Kasumi-1 (cell line): ENCODE measurements around the gene ABTB2.

Experiments used
- DNase-seq, 2 experiments: peaks; one replicate each; lab custom pipeline; 2025; lab: John Stamatoyannopoulos, UW

ABTB2 gene

DNA sequence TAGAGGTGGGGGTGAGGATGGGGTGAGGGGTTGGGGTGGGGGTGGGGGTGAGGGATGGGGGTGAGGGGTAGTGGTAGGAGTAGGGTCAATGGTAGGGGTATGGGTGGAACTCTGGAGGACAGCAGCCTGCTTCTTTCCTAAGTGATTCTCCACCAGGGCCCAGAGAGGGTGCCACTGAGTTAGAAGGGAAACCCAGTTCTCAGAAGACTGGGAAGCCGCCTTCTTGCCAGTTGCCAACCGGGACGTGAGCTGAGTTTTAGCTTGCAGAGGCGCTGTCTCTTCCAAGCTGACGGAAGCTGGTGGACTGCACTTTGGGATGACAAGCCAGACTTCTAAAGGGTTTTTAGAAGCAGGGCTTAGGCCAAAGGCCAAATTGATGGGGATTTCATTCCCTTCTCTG is 148.0 kb downstream of the ABTB2 start:
- DNase-seq = no peak

DNA sequence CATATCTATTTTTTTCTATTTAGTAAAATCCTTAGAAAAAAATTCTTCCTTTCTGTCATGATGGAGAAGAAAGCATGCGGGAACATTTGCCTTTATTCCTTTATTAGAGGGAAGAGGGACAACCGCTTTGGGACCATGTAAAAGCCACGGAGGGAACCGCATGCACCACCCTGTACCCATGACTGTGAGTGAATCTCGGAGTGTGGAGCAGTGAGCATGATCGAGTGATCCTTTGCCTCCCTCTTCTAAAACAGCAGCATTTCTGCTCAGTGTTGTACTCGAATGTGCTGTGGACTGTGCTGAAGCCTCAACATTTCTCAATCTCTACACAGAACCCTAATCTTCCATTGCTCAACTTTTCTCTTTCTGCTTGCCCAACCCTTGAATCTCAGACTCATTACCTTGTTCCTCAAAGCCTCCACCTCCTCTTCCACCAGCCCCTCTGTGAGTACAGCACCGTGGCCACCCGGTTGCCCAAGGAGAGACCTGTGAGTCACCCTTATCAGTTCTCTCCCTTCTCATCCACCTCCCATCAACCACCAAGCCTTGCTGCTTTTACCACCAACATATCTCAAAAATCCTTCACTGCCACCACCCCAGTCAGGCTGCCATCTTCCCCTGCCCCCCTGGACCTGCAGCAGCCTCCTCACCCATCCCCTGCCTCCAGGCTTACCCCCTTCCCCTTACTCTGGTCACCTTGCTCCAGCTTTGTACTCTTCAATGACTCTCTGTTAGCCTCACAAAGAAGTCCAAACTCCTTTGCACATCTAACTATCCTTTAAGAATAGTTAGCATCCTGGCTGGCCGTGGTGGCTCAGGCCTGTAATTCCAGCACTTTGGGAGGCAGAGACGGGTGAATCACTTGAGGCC is 149.3 kb downstream of the ABTB2 start:
- DNase-seq = peak; percentile 24 to 29

DNA sequence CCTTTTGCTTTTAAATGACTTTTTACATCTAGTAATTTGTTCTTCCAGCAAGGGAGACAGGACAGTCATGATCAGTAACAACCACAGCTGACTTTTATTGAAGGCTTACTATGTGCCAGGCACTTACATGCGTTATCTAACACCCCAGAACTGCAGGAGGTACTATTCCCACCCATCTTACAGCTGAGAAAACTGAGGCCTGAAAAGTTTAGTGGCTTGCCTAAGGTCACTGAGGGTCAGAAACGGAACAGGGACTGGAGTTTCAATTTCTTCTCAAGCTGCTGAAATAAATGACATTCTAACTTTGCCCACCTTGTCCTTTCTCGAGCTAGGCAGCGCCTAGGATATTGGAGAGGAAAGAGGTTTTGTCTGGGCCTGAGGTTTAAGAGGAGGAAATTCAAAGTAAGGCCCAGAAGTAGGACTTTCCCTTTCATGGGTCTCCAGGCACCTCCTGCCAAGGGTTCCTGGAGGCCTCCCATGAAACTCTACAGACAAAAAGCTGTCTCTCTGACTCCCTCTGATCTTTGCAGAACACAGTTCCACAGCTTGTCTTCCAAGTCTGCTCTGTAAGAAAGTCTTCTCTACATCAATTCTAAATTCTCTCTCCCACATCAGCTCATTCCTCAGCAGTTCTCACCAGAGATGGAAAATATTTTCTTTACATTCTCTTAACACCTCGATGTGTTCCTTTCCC is 150.2 kb downstream of the ABTB2 start:
- no peak for DNase-seq

DNA sequence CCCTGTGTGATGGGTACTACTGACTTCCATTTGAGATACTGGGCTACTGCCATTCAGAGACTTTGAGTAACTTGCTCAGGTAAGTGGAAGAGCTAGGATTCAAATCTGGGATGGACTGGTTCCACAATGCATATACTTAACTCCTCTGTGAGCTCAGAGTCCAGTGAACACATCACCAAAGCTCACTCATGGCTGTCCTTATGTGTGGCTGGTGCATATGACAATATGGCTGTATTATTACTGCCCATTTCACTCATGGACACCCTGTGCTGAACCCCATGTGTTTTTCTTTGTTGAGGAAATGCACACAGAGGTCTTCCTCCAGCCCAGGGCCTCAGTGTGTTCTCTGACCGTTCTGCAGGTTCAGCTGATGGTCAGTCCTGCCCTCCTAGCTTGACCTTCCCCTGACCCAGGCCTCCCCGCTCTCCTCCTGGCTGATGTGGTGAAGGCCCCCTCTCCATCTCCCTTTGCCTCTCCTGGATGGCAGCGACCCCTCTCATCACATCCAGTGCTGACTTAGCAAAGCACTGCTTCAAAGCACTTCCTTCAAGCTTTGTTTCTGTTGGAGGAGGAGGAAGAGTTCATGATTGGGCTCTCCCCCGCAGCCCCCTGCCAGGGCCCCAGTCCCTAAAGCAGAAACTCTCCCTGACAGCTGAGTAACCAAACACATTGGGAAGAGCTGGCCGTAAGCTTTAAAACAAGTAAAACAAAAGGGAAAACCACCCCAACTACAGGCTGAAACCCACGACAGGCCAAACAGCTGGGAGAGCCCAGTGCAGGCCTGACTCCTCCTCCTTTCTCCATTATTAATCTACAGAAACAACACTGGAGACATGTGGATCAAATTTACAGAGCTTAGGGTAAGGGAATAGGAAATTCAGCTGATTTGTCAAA is 151.2 kb downstream of the ABTB2 start:
- peak; percentile 30 to 32 for DNase-seq

DNA sequence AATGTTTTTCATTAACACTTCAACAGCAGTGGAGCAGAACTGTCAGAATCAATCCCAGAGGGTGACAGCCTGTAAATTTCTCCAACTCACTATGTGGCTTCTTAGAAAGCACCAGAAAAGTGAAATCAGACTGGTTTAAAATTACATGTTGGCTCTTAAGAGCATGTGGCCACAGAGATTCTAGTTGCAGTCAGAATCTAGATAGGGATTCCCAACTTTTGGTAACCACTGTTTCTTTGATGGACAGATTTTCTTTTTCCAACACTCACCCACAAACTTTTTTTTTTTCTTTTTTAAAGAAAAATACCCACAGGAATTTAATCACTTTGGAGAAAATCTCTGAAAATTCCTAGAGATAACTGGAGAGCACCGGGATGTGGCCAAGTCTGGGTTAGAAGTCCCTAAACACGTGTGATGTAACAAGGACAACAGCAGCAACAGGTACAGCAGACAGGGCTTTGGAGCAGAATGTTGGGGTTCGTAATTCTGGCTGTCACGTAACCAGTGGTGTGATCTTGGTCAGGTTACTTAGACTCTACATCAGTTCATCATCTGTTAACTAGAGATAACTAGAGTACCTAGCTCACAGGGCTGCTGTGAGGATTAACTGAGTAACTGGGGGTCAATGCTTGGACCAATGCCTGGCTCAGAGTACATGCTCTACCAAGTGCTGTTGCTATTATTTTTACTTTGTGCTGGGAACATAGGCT is 152.3 kb downstream of the ABTB2 start:
- no peak for DNase-seq

DNA sequence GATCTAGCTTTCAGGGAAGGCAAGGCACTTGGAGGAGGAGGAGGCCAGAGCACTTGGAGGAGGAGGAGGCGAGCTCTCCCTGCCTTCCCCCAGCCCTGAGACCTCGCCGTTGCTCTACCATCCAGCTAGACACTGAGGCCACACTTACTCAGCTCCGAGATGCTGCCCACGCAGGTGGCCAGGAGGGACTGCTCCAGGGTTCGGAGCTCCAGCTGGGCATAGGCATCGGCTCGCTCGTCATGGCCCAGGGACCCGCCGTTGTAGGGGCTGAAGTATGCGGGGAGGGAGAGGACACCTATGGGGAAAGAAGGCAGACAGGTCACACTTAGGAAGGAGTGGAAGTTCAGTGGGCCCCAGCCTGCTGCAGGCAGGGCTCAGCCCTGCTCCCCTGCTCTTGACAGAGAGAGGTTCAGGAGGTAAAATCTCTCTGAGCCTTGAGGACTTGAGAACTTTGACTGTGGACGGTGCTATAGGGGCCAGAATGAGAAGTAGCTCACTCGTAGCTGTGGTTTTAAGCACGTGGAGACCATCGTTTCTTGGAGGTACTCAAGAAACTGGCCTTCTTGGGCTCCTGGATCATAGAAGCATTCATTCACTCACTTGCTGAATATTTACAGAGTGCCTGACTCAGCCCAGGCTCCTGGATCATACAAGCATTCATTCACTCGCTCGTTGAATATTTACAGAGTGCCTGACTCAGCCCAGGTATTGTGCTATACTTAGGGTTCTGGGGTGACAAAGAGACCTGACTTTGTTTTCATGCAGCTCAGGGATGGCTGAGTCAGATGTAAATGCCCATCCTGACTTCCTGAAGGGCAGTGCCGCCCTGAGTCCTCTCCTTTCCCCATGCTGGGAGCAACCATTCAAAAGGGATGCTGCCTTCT is 153.2 kb downstream of the ABTB2 start:
- DNase-seq = no peak

DNA sequence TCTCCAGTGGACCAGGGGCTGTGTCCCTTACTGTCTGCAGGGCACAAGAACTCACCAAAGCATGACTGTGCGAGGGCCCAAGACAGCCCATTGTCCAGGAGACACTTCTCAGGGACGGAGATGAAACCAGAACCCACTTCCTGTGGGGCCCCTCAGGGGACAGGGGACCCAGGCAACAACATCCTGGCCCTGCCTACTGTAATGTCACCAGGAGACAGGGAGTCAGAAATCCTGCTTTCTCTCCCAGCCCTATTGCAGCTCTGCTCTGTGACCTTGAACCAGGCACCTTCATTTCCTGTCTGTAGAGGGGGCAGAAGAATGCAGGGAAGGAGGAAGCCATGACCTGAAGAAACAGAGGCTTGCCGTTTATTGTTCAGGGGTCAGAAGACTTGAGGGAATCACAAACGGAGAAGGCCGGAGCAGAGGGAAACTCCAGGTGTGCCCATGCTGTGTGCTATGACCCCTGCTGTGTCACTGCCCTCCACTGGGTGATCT is 154.4 kb downstream of the ABTB2 start:
- DNase-seq = no peak

DNA sequence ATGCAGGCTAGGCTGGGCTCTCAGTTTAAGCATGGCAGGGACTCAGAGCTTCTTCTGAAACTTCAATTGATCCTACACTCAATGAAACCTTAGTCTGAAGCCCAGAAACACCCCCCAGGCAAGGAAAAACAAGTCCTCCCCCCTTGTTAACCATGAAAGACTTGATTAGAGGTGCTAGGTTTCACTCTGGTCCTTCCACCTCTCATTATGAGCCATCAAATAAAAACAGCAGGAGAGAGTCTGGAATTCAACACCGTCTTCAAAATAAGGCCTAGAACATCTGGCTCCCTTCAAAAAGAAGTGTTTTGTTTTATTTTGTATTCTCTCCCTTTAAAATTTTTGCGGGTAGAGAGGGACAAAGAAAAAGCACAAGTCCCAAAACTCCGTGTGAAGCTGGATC is 156.7 kb downstream of the ABTB2 start:
- no peak for DNase-seq

DNA sequence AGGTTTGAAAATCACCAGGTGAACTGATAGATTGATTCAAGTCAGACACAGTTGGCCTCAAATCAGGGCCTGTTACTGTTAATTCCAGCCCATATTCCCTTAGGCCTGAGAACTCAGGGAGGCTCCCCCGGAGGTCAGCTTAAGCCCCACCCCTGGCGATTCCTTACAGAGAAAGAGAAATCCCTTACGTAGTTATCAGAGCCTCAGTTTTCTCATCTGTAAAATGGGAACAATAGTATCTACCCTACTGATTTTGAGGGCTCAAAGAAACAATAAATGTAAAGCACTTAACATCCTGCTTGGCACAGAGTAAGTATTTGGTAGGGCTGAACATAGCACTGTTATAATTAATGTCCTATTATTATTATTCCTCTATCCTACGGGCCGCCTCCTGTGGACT is 158.3 kb downstream of the ABTB2 start:
- no peak for DNase-seq

DNA sequence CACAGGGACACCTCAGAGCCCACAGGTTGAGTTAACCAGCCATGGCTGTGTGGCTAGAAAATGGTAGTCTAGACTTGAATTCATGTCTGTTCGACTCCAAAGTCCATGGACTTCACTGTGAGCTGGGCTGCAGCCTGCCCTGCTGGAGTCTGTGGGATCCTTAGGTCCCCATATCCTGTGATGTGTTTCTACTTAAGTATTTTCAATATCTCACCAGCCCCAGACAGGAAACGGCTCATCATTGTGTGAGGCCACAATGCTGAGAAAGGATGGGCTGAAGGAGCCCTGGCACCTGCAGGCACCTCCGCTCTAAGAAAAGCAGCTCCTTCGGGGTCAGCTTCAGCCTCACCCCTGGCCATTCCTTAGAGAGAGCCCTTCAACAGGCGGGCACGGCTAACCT is 159.3 kb downstream of the ABTB2 start:
- DNase-seq = no peak

DNA sequence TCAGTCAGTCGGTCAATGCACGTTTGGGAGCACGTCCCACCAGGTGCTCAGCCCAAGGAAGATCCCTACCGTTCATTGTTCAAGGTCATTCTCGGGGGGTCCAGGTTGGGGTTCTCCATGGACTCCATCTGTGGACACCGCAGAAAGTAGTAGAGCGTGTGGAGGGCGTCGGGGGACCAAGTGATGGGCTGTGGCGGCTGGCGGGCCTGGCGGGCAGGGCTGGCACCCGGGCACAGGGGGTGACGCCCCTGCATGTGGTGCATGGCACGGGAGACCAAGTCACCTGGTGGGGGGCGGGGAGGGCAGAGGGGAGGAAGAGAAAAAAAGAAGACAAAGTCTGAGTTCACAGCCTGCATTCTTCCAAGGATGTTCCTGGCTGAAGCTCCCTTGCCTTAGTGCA is 160.6 kb downstream of the ABTB2 start:
- no peak for DNase-seq

DNA sequence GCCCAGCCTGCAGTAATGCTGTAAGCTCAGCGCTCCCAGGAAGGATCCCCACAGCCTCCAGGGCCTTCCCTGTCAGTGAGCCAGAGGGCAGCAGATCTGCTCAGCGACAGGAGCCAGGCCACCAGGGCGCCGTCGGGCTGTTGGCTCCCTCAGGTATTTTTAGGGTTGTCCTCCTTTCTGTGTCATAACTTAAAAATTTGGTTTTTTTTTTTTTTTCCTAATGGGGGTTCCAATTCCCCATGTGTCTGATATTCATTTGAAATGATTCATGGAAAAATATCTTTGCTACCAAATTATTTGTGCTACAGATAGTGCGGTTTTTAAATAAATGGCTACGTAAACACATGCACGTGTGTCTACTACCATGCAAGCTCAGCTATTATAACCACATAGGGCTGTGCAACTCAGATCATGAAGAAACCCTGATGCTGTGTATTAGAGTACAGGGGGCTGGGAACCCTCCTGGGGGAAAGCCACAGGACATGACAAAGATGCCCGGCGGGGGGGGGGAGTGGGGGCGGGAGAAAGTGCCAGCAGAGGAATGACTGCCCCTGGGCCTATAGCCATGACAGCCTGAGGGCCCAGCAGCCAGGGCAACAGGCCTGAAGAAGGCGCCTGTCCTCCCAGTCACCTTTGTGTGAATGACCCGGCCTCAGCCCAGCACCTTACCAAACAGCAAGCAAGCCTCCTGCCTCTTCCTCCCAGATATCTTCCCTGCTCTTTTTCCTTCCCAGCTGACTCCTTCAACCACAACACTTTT is 163.1 kb downstream of the ABTB2 start:
- DNase-seq = no peak

DNA sequence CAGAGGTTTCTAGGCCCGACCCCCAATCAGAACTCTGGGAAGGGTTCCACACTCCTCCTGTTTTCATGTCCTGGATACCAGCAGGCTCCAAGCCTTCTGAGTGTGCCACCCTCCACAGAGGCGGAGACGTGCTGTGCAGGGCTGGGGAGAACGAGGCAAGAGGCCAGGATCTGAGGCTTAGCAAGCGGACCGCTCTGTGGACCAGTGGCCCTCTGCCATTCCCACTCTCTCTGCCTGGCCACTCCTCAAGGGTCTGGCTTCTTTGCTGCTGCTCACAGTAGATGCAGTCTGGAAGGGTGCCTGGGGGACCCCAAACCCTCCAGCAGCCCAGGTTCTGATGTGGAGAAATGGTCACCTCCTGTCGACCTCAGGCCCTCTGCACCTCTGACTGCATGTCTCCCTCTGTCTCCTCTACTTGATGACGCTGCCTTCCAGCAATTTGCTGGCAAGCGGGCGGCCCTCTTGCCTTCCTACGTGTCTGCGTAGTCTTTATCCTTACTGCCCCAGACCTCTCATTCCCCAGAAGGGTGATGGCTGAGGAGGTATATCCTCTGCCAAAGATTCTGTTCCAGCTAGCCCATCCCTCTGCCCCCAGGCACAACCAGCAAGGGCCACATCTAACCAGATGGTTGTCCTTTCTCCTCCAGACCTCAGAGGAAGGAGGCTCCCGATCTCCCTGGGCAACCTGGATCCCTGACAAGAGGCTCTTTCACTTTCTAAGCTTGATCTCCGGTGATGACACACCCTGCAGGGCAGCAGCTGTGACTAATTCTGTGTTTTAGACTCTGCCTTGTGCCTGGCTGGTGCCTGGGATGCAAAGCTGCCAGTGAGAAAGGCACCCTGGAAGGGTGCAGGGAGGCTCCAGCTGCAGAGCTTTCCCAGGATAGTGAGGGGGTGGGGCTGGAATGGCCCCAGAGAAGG is 165.1 kb downstream of the ABTB2 start:
- DNase-seq = no peak

DNA sequence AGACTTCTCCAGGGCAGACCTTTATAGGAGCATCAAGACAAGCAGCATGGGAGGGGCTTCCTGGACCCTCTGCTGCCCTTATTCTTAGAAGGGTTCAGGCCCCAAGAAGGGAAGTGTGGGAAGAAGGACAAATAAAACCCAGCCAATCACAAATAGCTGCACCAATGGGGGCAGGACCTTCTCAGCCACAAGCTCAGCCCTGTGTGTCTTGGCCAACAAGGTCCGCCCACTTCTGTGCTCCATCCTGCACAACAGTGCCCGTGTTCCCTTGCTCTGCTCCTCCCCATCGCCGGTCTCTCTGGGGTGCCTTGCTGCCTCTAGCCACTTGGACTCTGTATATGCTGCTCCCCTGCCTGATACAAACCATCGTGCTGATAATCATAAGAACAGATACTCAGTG is 166.2 kb downstream of the ABTB2 start:
- DNase-seq = no peak

DNA sequence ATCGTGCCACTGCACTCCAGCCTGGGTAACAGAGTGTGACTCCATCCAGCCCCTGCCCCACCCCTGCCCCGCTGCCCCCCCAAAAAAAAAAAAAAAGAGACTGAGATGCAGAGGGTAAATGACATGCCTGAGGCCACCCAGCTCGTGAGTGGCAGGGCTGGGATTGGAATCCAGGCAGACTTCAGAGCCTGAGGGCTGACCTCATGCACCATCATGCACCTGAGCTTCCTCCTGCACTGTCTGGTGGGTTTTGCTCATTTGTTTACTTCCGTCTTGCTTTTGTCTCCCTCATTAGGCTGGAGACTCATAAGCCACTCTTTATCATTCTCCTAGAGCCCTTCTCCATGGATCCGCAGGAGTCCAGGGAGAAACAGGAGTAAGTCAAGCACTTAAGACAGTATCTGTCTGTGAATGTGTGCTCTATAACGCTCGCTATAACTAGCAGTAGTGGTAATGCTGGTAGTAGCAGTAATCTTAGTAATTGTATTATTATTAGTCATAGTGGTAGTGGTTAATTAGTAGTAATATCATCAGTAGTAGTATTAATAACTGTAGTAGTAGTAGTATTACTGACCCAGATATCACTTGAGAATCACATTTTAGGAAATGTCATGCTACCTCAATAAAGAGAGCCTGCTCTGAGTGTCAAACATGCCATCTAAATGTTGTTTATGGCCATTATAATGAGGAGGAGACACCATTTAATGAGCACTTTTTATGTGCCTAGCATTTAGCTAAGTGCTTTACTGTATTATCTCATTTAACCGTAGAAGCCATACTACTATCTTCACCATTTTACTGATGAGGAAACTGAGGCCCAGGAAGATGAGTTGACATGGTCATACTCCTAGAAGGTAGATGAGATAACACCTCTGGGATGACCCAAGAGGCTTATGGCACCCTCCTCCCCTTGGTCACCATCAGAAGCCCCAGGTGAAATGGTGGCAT is 167.3 kb downstream of the ABTB2 start:
- DNase-seq = no peak

DNA sequence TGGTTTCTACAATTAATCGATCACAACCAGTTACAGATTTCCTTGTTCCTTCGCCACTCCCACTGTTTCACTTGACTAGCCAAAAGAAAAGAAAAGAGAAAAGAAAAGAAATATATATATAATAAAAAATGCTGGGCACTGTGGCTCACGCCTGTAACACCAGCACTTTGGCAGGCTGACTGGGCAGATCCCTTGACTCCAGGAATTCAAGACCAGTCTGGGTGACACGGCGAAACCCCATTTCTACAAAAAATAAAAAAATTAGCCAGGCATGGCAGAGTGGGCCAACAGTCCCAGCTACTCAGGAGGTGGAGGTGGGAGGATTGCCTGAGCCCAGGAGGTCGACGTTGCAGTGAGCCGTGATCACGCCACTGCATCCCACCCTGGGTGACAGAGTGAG is 168.6 kb downstream of the ABTB2 start:
- DNase-seq = no peak

DNA sequence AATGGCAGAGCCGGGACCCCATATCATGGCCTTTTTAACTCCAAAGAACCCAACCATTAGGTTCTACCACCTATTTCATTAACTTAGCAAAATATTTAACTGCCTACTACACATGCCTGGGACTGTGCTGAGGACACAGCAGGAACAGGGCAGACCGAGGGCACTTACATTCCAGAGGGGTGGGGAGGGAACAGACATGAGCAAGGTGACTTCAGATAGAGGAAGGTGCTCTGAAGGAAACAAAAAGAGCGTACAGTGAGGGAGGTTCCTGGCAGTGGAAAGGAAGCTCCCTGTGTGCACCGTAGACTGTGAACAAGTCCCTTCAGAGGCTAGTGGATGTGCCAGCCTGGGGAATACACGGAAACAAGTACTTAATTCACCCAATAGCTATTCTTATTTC is 169.6 kb downstream of the ABTB2 start:
- DNase-seq = no peak
